HG02981 (cell line): Measurements from ENCODE around the gene MAD1L1.

Experiments
- ATAC-seq: cut with Tn5 transposase; IDR thresholded peaks from one replicate; pipeline ENCODE4 v1.9.1; 2021; ENCODE audit warnings: mild to moderate bottlenecking, moderate library complexity; ENCODE audit not compliant: unreplicated experiment

MAD1L1 gene

GRCh38 chr7:2159176-2159520, 73.6 kb downstream of the MAD1L1 start:
- no peak for ATAC-seq

DNA sequence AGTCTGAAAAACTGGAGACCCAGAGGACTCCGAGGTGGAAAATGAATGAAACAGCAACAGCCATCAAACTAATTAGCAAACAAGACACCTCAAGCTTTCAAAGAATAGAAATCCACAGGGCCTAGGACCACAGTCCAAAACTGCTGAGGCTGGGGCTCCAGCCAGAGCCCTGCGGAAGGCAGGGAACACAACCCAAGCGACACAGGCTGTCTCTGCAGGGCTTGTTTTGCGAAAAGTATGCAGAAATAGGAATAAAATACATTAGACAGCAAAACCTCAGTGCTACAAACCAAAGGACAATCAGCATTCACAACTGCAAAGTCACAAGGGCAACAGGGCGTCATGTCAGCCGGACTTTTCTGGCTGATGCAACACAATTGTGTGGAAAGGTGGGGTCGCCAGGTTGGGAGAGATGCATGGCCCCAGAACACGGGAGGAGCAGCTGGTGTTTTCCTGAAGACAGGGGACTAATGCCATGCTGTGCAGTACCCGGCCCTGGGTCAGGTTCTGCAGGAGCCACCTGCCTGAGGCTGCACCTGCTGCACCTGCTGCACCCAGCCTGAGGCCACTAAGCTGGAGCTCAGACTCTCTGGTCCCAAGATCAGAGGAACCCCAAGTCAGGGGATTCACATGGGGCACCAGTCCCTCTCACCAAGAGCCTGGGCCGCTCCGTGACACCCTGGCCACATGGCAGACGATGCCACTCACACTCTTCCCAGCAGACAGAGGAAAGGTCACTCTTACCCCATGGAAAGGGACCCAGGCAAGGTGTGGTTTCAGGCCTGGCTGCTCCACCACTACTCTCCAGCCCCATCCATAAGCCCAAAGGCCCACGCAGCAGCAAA, 74.2 kb downstream of the MAD1L1 start:
- ATAC-seq: no peak

DNA sequence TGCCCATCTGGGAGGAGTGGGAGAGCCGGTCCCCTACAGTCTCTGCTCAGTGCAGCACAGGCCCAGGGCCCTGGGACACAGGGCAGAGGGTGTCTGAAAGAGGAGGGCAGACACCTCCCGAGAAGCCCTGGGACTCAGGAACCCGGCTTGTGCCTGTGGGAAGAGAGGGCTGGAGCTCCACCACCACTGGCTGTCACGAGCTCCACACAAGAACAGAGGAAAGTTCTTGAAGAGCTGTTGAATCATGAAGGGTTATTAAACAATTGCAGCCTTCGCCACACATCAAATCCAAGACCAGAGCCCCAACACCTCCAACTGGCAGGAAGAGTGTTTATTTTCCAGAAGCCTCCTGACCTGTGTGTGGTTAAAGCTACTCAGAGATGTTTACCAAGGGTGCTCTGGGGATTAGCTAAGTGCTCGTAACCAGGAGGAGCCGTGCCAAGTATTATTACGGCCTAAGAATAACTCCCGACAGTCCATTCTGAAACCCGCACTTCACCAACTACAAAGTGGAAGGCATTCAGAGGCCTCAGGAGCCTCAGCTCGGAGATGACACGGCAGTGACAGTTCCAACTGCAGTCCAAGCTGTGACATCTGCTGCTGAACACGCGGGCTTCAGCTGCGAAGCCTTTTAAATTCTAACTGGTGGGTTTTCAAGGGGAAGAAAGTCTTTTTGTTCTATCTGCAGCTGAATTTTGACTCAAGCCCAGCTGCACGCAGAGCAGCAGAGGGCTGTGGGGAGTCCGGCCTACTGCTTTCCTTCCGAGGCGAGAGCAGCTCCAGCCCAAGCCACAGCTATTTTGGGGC, 75.1 kb downstream of the MAD1L1 start:
- no peak for ATAC-seq

GRCh38 chr7:2156756-2157472, 75.8 kb downstream of the MAD1L1 start:
- ATAC-seq: no peak

DNA sequence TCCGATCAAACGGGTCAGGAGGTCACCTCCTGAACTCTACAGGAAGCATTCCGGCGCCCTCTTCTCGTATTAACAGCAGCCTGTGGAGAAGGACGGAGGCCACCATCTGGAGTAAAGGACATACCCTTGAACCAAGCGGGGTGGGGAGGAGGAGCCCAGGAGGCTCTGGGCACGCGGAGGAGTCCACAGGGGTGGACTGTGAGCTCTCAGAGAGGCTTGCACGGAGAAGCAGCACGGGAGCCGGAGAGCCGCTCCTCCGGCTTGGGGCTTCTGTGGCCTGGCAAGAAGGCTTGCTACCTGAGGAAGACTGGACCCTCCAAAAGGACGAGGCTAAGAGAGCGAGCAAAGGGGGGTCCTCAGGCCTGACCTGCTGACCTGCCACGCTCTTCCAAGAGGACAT, 77.9 kb downstream of the MAD1L1 start:
- no peak for ATAC-seq

GRCh38 chr7:2154121-2154520, 78.6 kb downstream of the MAD1L1 start:
- no peak for ATAC-seq

- ATAC-seq: no peak
Measured at GRCh38 chr7:2152646-2153045, 80.1 kb downstream of the MAD1L1 start.

DNA sequence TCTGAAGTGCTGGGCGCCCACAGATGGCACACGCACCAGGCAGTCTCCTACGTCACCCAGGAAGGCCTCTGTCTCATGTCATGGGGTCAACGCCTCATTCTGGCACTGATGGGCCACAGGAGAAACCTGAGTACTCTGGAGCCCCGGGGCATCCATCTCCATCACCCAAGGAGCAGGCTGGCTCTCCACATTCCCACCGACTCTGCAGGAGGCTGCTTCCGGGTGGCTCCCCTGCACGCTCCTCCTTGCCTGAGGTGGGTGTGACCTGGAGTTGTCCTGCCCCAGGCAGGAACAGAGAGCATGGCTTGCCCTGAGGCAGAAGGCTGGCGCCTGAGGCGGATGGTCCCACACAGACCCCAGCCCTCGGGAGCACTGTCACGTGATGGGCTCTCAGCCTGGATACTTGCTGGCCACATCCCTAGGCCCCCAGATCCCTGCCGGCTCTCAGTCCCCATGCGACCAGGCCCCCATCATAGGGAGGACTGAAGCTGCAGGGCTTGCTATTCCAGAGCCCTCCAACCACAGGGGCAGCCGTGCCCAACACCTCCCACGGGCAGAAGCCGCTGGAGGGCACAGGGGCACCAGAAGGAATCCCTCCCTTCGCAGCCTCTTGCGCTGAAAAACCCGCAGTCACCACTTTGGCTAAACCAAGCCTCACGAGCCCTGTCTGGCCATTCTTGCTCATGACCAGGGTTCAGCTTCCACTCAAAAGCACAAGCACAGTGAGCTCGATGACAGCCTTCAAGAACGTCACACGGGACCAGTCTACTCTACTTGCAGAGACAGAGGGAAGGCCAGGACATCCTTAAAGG, 80.7 kb downstream of the MAD1L1 start:
- no peak for ATAC-seq

- no peak for ATAC-seq
Measured at GRCh38 chr7:2151237-2151636, 81.5 kb downstream of the MAD1L1 start.

DNA sequence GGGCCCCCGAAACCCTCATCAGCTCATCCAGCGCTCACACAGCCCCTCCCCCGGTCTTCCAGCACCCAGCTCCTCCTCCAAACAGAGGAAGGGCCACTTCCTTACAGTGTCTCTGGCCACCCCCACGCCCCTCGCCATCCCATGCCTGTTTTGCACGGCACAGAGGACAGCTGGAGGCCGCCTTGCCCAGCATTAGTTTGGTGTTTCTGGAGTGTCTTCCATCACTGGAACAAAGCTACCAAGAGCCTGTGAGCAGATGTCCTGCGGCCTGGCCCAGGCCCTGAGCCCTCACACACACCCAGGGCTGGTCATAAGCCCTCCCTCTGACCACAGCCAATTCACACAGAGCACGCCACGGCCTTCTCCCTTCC, 82.3 kb downstream of the MAD1L1 start:
- ATAC-seq: no peak

- no peak for ATAC-seq
Measured at GRCh38 chr7:2149672-2150444, 82.9 kb downstream of the MAD1L1 start.

- no peak for ATAC-seq
Measured at GRCh38 chr7:2148814-2149213, 83.9 kb downstream of the MAD1L1 start.

GRCh38 chr7:2148189-2148588, 84.6 kb downstream of the MAD1L1 start:
- ATAC-seq: no peak

DNA sequence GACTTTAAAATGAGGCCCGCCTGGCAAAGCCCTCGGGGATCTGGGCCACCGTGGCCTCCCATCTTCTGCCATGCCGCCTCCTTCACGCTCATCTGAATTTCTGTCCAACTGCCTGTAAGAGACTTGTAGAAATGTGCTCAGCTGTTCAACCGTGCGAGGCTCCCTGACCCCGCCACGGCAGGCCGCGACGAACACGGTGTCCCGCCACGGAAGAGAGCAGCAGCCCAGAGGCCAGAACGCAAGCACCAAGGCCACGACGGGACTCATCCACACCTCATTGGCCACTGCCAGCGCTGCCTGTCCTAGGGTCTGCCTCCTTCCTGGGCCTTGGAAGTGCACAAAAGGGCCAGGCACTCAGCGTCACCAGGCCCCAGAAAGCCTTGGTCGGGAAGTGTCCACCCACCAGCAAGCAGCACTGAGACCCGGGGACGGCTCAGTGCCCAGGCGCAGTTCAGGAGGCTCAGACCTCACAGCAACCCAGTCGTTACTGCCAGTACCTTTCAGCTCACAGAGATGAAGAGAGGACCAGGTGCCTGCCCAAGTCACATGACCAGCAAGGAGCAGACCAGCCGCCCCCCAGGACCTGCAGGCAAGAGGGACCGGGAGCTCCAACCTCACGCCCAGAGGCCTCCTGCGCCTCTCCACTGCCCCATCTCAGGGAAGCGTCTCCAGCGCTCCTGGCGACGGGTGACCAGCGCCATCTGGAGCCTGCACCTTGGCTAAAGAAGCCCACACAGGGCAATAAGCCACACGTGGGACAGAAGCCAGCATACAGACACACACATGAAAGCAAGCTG, 85.9 kb downstream of the MAD1L1 start:
- ATAC-seq: no peak

- ATAC-seq: no peak
Measured at GRCh38 chr7:2145835-2146580, 86.7 kb downstream of the MAD1L1 start.

DNA sequence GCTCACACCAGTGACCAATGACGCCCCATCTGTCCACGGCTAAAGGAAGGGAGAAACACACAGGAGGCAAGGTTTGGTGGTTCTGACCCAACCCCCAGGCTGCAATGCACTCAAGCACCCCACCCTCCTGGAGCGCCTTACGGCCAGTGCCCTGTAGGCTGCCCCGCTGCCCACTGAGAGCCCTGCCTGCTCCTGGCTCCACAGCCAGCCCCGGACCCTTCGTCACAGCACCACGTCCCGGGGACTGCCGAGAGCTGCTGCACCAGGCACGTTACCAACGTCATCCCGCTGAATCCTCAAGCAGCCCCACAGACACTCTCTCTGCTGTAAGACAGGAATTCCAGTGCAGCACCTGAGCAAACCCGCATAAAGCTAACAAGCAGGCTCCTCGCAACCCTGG, 87.8 kb downstream of the MAD1L1 start:
- no peak for ATAC-seq

- ATAC-seq: no peak
Measured at GRCh38 chr7:2143981-2144595, 88.7 kb downstream of the MAD1L1 start.

DNA sequence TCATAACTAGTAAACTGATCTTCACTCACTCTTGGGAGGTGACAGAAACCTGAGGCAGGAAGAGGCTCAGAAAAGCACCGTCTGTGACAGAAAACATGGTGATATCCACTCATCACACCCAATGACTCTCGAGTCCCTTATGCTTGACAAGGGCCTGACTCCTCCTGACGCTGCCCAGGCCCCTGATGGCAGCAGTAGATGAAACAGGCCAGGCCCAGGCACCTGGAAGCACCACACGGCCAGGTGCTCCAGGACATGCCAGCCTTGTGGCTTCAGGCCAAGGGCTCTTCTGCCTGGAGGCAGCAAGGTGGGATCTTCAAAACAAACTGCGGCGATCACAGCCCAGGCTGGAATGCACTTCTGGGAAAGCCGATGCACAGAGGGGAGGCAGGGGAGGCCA, 89.3 kb downstream of the MAD1L1 start:
- ATAC-seq: no peak
